T-helper 2 cell treated with Interferon-gamma antibody and Interleukin-4, amounts not matched to agents 5 μg/mL and 100 μg/mL, for 36 hours (primary cell): ENCODE measurements around the gene RGS2.

ENCODE experiments used
- DNase-seq: peaks from one replicate; pipeline ENCODE4 v3.0.0; 2021; ENCODE audit warnings: low spot score
- H3K27ac Mint-ChIP-seq: one replicate; pipeline ENCODE4 v1.8.0; 2021; ENCODE audit warnings: mild to moderate bottlenecking, mixed read lengths
- H3K27me3 Mint-ChIP-seq: one replicate; pipeline ENCODE4 v1.8.0; 2021; ENCODE audit warnings: low read depth, mixed read lengths
- H3K36me3 Mint-ChIP-seq: one replicate; pipeline ENCODE4 v1.8.0; 2021; ENCODE audit warnings: low read depth, mixed read lengths
- H3K4me1 Mint-ChIP-seq: one replicate; pipeline ENCODE4 v1.8.0; 2021; ENCODE audit warnings: low read depth, mixed read lengths
- H3K4me3 Mint-ChIP-seq: one replicate; pipeline ENCODE4 v1.8.0; 2022; ENCODE audit warnings: mild to moderate bottlenecking, moderate library complexity, mixed read lengths
- H3K9me3 Mint-ChIP-seq: one replicate; pipeline ENCODE4 v1.8.0; 2021; ENCODE audit warnings: mixed read lengths

Gene RGS2

DNA sequence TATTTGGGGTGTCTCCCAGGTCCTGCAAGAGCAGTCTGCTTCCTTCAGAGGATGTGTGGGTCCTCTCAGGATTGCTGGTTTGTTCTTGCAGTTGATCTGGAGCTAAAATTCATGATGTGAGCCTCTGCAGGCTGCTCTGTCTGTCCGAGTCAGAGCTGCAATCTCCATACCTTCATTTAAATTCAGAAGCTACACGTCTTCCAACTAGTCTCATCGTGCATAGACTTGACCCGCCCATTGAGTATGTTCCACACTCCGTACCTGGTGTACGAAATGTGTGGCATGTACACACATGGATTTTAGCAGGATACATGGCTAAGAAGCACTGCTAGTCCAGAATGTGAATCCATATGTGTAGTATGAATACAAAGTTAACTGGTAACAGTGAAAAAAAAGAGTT, 25.0 kb upstream of the RGS2 start:
- H3K4me1 Mint-ChIP-seq: no peaks in the 10 kb centered on the region
- H3K9me3 Mint-ChIP-seq: no peaks in the 10 kb centered on the region
- H3K27me3 Mint-ChIP-seq: peaks cover 6% of the 10 kb centered on the region
- no peak overlapping the region for H3K27ac Mint-ChIP-seq
- no peak overlapping the region for H3K4me3 Mint-ChIP-seq
- no peaks in the 10 kb centered on the region for H3K36me3 Mint-ChIP-seq
- no peak for DNase-seq

DNA sequence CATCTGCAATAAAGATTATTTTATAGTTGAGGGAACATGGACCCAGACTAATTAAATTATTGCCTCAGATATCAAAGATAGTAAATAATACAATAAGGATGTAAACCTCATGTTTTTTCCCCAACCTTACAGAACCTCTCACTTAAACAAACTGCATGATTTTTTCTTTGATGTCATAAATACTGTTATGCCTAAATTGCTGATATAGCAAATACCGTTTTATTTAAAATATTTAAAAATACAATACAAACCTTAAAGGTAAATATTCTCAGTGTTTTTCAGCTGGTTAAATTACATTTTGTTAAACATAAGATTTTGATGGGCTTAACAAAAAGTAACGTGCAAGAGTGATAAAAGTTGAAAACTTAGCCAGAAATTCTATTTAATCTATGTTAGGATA, 24.4 kb upstream of the RGS2 start:
- H3K9me3 Mint-ChIP-seq: no peaks in the 10 kb centered on the region
- no peak overlapping the region for H3K27ac Mint-ChIP-seq
- H3K27me3 Mint-ChIP-seq: peaks cover 4% of the 10 kb centered on the region
- DNase-seq: no peak
- no peaks in the 10 kb centered on the region for H3K36me3 Mint-ChIP-seq
- H3K4me1 Mint-ChIP-seq: no peaks in the 10 kb centered on the region
- H3K4me3 Mint-ChIP-seq: no peak overlapping the region

DNA sequence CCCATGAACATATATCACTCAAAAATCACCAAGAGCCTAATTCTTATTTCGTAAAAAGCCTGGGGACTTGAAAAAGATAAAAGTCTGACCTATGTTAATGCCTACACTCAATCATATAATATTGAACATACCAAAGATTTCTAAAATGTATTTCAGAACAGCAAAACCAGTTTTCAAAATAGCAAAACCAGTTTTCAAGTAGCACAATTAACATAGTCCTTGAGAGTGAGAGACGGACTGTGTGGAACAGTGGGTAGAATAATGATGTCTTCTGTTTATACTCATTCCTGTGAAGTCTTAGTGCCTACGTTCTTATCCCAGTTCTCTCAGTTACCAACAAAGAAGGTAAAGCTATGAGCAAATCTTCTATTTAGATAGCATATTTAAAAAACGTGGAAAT, 22.3 kb upstream of the RGS2 start:
- Mint-ChIP-seq H3K27me3 (peaks cover 2% of the 10 kb centered on the region), H3K9me3 (no peaks in the 10 kb centered on the region), H3K36me3 (no peaks in the 10 kb centered on the region), H3K27ac (no peak overlapping the region), H3K4me3 (no peak overlapping the region), H3K4me1 (no peaks in the 10 kb centered on the region)
- no peak for DNase-seq

DNA sequence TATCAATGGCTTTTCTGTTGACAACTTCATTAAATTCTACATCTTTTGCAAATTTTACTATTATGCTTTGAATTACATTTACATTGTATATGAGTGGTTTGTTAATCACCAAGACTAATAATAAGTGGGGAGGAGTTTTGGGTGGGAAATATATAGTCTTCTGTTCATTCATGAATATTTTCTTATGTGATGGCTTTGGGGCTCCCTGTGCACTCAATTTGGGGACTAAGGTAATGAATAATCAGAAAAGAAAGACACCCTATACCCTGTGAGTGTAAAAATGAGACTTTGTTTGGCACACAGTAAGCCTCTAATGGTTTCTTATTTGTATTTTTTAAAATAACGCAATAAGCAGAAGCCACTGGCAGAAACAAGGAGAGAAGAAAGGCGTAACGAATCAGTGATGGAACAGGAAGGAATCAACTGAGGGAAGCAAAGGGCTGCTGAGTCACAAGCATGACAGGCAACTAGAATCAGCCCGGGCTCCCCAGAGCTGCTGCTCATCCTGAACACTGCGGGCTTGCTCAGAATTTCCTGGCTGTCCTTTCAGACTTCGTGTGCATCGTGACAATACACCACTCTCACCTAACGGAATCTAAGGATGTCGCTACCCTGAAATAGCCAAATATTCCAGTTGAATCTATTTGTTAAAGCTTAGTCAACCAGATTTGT, 20.8 kb upstream of the RGS2 start:
- peaks cover 2% of the 10 kb centered on the region for H3K27me3 Mint-ChIP-seq
- no peak overlapping the region for H3K27ac Mint-ChIP-seq
- no peaks in the 10 kb centered on the region for H3K36me3 Mint-ChIP-seq
- no peaks in the 10 kb centered on the region for H3K9me3 Mint-ChIP-seq
- H3K4me1 Mint-ChIP-seq: no peaks in the 10 kb centered on the region
- H3K4me3 Mint-ChIP-seq: no peak overlapping the region
- DNase-seq: no peak

DNA sequence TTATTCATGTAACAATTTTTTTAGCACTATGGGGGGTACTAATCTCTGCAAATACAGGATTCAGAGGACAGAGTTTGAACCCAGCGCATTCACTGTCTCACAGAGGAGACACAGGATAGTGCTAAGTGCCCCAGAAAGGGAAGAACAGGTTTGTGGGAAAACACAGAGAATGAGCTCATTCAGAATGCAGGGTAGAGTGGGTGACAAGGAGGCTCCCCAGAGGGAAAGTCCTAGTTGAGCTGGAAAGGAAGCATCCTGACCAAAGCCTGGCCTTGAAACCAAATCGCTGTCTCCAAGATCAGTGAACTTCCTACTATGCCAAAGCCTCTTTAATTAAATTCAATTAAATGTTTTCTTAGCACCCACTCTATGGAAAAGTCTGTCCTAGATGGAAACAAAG, 19.0 kb upstream of the RGS2 start:
- H3K9me3 Mint-ChIP-seq: no peaks in the 10 kb centered on the region
- H3K36me3 Mint-ChIP-seq: no peaks in the 10 kb centered on the region
- peaks cover 2% of the 10 kb centered on the region for H3K27me3 Mint-ChIP-seq
- no peak overlapping the region for H3K4me3 Mint-ChIP-seq
- DNase-seq: no peak
- no peaks in the 10 kb centered on the region for H3K4me1 Mint-ChIP-seq
- H3K27ac Mint-ChIP-seq: no peak overlapping the region

DNA sequence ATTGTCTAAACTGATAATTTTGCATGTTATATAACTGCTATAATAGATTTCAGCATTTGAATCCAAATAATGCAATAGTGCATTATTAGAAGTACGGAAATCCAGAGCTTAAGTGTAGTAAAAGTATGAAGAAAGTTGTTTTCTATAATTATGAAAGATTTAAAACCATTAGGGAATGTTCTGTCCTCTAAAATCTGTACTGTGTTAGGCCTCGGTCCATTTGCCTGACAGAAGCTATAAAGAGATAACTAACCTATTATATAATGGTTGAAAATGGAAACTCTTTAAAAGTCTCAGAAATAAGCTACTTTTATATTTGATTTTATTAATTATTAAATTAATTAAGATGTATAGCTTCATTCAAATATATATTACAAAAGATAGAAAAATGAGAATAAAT, 16.2 kb upstream of the RGS2 start:
- Mint-ChIP-seq H3K27me3 (peaks cover 2% of the 10 kb centered on the region), H3K4me1 (no peaks in the 10 kb centered on the region), H3K27ac (no peak overlapping the region), H3K36me3 (no peaks in the 10 kb centered on the region), H3K9me3 (no peaks in the 10 kb centered on the region), H3K4me3 (no peak overlapping the region)
- no peak for DNase-seq

DNA sequence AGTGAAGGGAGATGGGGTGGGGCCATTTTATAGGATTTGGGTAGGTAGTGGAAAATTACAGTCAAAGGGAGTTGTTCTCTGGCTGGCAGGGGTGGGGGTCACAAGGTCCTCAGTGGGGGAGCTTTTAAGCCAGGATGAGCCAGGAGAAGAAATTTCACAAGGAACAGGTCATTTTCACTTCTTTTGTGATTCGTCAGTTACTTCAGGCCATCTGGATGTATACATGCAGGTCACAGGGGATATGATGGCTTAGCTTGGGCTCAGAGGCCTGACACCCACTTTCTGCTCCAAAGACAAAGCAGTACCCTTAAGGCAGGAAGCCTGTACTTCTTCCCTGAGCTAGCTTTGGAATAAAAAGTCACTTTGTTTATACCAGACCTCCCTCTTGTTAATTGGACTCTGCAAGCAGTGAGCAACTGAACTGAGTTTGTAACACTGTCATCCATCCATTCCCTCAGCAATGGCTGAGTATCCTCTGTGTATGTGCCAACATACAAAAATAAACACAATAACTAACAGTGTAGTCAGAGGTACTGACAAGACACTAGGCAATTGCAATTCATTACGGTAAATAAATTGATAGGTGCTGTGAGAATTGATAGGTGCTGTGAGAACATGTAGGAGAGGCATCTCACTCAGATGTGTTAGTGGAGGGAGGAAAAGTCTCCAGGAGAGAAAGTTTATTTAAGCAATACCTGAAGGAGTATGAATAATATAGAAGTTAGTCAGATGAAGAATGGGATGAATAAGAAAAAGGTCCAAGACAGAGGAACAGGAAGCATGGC, 14.7 kb upstream of the RGS2 start:
- Mint-ChIP-seq H3K4me3 (no peak overlapping the region), H3K4me1 (no peaks in the 10 kb centered on the region), H3K27me3 (peaks cover 2% of the 10 kb centered on the region), H3K27ac (no peak overlapping the region), H3K9me3 (no peaks in the 10 kb centered on the region), H3K36me3 (no peaks in the 10 kb centered on the region)
- no peak for DNase-seq

DNA sequence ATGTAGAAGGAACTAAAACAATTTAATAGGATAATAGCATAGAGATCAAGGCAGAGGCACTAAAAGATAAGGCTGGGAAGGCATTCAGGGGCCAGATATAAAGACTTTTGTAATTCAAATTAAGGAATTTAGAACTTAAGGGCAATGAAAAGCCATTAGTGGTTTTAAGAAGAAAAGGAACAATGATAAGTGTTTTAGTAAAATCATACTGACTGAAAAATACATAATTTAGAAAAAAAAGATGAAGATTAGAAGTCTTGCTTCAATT, 14.1 kb upstream of the RGS2 start:
- Mint-ChIP-seq H3K4me1 (no peaks in the 10 kb centered on the region), H3K27me3 (peaks cover 2% of the 10 kb centered on the region), H3K36me3 (no peaks in the 10 kb centered on the region), H3K4me3 (no peak overlapping the region), H3K27ac (no peak overlapping the region), H3K9me3 (no peaks in the 10 kb centered on the region)
- DNase-seq: no peak

DNA sequence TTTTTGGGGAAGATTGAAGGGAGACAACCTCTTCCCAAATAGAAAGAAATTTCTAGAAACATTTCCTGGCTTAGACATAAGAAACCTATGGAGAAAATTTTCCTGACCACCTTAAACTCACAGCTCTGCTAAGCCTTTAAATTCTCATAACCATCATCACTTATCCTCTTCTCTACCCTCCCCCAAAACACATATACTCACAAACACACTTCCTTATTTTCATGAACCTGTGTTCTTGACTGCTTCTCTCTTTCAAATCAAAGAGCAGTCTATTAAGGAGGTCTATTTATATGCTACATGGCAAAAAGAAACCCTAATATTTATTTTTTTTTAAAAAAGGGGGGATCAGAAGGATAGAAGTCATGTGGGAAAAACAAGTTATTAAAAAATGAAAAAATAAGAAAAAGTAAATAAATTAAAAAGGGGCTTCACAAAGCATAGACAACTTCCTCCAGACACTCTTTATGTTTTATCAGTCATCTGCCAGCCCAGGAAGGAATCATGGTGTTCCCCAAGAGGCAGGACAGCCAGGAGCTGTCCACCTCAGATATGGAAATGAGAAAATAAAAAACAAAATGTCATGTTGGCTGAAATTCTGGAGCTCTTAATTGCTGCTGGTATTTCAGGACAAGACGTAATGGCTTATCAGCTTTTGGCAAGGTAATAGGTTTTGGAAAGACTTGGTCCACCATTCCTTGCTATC, 12.8 kb upstream of the RGS2 start:
- Mint-ChIP-seq H3K4me3 (no peak overlapping the region), H3K4me1 (no peaks in the 10 kb centered on the region), H3K27ac (no peak overlapping the region), H3K9me3 (no peaks in the 10 kb centered on the region), H3K36me3 (no peaks in the 10 kb centered on the region), H3K27me3 (peaks cover 2% of the 10 kb centered on the region)
- DNase-seq: no peak

DNA sequence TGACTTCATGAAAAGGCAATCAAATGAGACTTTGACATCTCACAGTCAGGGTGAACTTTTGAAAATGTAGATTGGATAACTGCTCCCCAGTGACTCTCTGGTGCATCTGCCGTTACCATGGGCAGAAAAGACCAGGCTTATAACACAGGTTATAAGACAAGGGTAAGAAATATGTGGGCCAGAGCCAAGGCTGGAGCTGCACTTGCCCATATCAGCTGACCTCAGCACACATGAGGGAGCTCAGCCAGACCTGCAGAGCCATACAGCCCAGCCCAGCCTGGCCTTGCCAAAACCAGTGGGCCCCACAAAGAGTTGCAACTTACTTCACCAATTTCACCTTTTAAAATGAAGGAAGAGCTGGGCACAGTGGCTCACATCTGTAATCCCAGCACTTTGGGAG, 11.7 kb upstream of the RGS2 start:
- peaks cover 3% of the 10 kb centered on the region for H3K27me3 Mint-ChIP-seq
- no peak overlapping the region for H3K4me3 Mint-ChIP-seq
- no peaks in the 10 kb centered on the region for H3K36me3 Mint-ChIP-seq
- no peak overlapping the region for H3K27ac Mint-ChIP-seq
- no peaks in the 10 kb centered on the region for H3K4me1 Mint-ChIP-seq
- no peak for DNase-seq
- no peaks in the 10 kb centered on the region for H3K9me3 Mint-ChIP-seq

DNA sequence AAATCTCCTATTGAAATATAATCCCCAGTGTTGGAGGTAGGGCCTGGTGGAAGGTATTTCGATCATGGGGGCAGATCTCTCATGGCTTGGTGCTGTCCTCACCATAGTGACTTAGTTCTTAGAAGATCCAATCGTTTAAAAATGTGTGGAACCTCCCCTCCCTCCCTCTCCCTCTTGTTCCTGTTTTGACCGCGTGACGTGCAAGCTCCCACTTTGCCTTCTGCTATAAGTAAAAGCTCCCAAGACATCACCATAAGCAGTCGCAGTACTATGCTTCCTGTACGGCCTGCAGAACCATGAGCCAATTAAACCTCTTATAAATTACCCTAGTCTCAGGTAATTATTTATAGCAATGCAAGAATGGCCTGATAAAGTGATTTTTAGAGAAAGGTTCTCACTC, 10.9 kb upstream of the RGS2 start:
- no peak overlapping the region for H3K27ac Mint-ChIP-seq
- no peaks in the 10 kb centered on the region for H3K36me3 Mint-ChIP-seq
- H3K4me1 Mint-ChIP-seq: no peaks in the 10 kb centered on the region
- peaks cover 9% of the 10 kb centered on the region for H3K27me3 Mint-ChIP-seq
- H3K9me3 Mint-ChIP-seq: no peaks in the 10 kb centered on the region
- H3K4me3 Mint-ChIP-seq: no peak overlapping the region
- no peak for DNase-seq

DNA sequence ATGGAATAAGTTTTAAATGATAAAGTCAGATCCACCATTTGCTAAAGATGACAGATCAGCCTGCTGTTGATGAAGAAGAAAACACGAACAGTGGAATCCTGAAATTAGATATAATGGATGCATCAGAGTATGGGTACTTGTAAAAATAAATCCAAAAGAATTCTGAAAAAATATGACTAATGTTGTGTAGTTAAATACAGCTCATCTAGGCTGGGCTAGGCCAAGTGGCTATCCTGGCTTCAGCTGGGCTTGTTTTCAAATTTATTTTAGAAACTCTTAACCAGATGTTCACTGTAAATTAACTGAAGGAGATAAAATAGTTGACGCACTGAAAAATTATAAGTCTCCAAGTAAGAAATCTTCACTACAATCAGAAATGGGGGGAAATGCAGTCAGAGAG, 7.4 kb upstream of the RGS2 start:
- peaks cover 5% of the 10 kb centered on the region for H3K4me1 Mint-ChIP-seq
- no peak overlapping the region for H3K27ac Mint-ChIP-seq
- no peaks in the 10 kb centered on the region for H3K9me3 Mint-ChIP-seq
- DNase-seq: no peak
- no peaks in the 10 kb centered on the region for H3K36me3 Mint-ChIP-seq
- peaks cover 10% of the 10 kb centered on the region for H3K27me3 Mint-ChIP-seq
- no peak overlapping the region for H3K4me3 Mint-ChIP-seq

DNA sequence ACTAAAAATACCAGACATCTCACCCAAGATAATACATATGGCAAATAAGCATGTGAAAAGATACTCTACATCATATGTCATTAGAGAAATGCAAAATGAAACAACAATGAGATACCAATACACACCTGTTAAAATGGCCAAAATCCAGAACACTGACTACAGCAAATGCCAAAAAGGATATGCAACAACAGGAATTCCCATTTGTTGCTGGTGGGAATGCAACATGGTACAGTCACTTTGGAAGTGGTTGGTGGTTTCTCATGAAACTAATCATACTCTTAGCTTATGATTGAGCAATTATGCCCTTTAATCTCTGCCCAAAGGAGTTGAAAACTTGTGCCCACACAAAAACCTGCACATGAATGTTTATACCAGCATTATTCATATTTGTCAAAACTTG, 6.4 kb upstream of the RGS2 start:
- Mint-ChIP-seq H3K4me1 (peaks cover 13% of the 10 kb centered on the region), H3K36me3 (no peaks in the 10 kb centered on the region), H3K4me3 (no peak overlapping the region), H3K9me3 (no peaks in the 10 kb centered on the region), H3K27me3 (peaks cover 16% of the 10 kb centered on the region), H3K27ac (no peak overlapping the region)
- DNase-seq: no peak

DNA sequence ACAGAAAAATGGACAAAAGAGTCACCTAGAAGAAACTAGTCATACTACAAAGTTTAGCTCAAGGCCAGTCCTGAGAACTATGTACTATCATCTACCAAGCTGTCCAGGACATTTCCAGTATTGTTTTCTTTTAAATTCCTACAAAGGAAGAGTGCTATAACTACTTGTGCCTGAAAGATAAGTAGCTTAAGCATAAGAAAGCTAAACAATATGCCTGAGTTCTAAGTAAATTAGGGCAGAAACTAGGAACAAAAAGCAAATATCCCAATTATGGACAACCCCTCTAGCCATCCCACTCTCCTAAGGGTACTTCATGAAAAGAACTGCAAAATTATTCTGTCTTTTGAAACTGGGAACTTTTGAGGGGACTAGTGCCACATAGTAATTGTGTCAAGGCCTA, 5.3 kb upstream of the RGS2 start:
- H3K9me3 Mint-ChIP-seq: no peaks in the 10 kb centered on the region
- H3K4me3 Mint-ChIP-seq: no peak overlapping the region
- H3K4me1 Mint-ChIP-seq: peaks cover 20% of the 10 kb centered on the region
- no peaks in the 10 kb centered on the region for H3K36me3 Mint-ChIP-seq
- no peak overlapping the region for H3K27ac Mint-ChIP-seq
- no peak for DNase-seq
- H3K27me3 Mint-ChIP-seq: peaks cover 23% of the 10 kb centered on the region
